ENCODE results near the gene RAB4A. TPM values are rescaled to one million over a fixed set of nuclear protein-coding genes. Genes with fewer than 3 reads are reported as not detected.

The RAB4A gene
- total RNA-seq, 1 donor from 2014 or later = 44.1 TPM

DNA sequence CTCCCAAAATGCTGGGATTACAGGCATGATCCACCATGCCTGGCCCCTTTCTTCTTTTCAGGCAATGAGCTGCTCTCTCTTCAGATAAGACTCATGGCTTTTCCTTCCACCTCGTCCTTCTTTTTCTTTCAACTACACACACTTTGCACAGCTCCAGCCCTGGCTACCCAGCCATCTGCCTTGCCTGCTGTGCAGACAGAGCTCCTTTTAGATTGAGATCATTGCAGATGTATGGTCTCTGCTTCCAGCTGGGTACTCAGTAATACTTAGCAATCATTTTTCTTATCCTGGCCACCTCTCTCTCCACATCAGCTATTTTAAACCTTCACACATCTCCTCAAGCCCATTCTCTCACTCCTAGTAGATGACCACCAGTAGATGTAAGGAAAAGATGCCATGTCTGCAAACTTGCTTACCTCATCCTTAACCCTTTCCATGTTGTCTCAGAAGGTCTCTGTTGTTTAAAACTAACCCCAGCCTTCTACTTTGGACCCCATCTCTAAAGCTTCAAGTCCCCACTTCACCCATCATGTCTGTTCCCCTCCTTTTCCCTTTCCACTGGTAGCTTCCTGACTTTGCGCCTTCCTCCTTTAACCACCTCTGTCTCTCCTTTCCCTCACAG is 7.3 kb downstream of the RAB4A start:
- no peak overlapping the region for H3K27ac ChIP-seq

DNA sequence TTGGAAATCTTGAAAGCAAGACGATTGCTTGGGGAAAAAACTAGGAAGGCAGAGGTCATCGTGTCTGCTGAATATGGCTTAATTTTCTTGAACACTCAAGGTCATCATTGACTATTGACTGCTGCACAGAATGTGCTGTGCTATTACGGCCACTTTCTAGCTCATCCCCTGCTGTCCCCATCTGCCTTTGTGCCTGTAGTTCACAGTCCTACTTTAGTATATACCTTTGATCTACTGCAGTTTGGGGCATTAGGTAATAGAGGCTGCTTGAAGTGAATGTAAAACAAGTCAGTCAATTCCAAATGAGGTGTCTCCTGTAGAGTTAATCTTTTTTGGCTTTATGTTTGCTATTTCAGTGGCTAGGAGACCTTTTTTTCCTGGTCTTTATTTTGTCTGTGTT is 8.3 kb downstream of the RAB4A start:
- TF ChIP-seq, protein P1, sequence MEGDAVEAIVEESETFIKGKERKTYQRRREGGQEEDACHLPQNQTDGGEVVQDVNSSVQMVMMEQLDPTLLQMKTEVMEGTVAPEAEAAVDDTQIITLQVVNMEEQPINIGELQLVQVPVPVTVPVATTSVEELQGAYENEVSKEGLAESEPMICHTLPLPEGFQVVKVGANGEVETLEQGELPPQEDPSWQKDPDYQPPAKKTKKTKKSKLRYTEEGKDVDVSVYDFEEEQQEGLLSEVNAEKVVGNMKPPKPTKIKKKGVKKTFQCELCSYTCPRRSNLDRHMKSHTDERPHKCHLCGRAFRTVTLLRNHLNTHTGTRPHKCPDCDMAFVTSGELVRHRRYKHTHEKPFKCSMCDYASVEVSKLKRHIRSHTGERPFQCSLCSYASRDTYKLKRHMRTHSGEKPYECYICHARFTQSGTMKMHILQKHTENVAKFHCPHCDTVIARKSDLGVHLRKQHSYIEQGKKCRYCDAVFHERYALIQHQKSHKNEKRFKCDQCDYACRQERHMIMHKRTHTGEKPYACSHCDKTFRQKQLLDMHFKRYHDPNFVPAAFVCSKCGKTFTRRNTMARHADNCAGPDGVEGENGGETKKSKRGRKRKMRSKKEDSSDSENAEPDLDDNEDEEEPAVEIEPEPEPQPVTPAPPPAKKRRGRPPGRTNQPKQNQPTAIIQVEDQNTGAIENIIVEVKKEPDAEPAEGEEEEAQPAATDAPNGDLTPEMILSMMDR (IDR thresholded peaks at IDR 0.05) = no peak
- TF ChIP-seq EZH2phosphoT487 (IDR thresholded peaks at IDR 0.05) (no peak), EZH2 (IDR thresholded peaks at IDR 0.05) (no peak)
- no peak overlapping the region for H3K27ac ChIP-seq
- no peaks in the 10 kb centered on the region for H3K27me3 Mint-ChIP-seq (ENCODE audit: insufficient read depth, low read depth)
- H3K36me3 Mint-ChIP-seq = peaks cover 14% of the 10 kb centered on the region
- no peak overlapping the region for H3K9ac ChIP-seq
- H3K4me1 ChIP-seq = no peaks in the 10 kb centered on the region
- no peak overlapping the region for H2AFZ ChIP-seq (replicated peaks)
- H4K20me1 ChIP-seq (ENCODE audit: low read depth) = peaks cover 85% of the 10 kb centered on the region
- H3K9me3 Mint-ChIP-seq = peaks cover 5% of the 10 kb centered on the region
- no peak overlapping the region for H3K27ac Mint-ChIP-seq
- H3K4me2 ChIP-seq = no peak overlapping the region
- no peak overlapping the region for H3K4me3 Mint-ChIP-seq
- no peak overlapping the region for H3K4me3 ChIP-seq
- no peak for DNase-seq (ENCODE audit: low spot score)
- H3K79me2 ChIP-seq (ENCODE audit: low read depth) = peaks cover 87% of the 10 kb centered on the region
- peaks cover 6% of the 10 kb centered on the region for H3K4me1 Mint-ChIP-seq
- no peaks in the 10 kb centered on the region for H3K36me3 ChIP-seq
- no peaks in the 10 kb centered on the region for H3K27me3 ChIP-seq
- no peaks in the 10 kb centered on the region for H3F3A ChIP-seq (ENCODE audit: low read depth)
- no peaks in the 10 kb centered on the region for H3K9me3 ChIP-seq (ENCODE audit: low read depth)

More for the DNA sequence above, 7.3 kb downstream of the RAB4A start:
- no peak overlapping the region for H2AFZ ChIP-seq (replicated peaks)
- no peak for TF ChIP-seq EZH2 (IDR thresholded peaks at IDR 0.05)
- TF ChIP-seq EZH2phosphoT487 (IDR thresholded peaks at IDR 0.05) = no peak
- TF ChIP-seq, protein P1 (IDR thresholded peaks at IDR 0.05) = no peak
- no peaks in the 10 kb centered on the region for H3K27me3 Mint-ChIP-seq (ENCODE audit: insufficient read depth, low read depth)
- no peak overlapping the region for H3K4me3 Mint-ChIP-seq
- H3K36me3 ChIP-seq = no peaks in the 10 kb centered on the region
- H3K79me2 ChIP-seq (ENCODE audit: low read depth) = peaks cover 89% of the 10 kb centered on the region
- peaks cover 91% of the 10 kb centered on the region for H4K20me1 ChIP-seq (ENCODE audit: low read depth)
- peaks cover 7% of the 10 kb centered on the region for H3K4me1 Mint-ChIP-seq
- H3K9me3 ChIP-seq (ENCODE audit: low read depth) = no peaks in the 10 kb centered on the region
- H3F3A ChIP-seq (ENCODE audit: low read depth) = no peaks in the 10 kb centered on the region
- no peak overlapping the region for H3K9ac ChIP-seq
- peaks cover 5% of the 10 kb centered on the region for H3K9me3 Mint-ChIP-seq
- H3K27ac Mint-ChIP-seq = no peak overlapping the region
- H3K27me3 ChIP-seq = no peaks in the 10 kb centered on the region
- H3K4me3 ChIP-seq = no peak overlapping the region
- no peak for DNase-seq (ENCODE audit: low spot score)
- H3K36me3 Mint-ChIP-seq = peaks cover 13% of the 10 kb centered on the region
- peaks cover under 1% of the 10 kb centered on the region for H3K4me1 ChIP-seq
- H3K4me2 ChIP-seq = no peak overlapping the region

DNA sequence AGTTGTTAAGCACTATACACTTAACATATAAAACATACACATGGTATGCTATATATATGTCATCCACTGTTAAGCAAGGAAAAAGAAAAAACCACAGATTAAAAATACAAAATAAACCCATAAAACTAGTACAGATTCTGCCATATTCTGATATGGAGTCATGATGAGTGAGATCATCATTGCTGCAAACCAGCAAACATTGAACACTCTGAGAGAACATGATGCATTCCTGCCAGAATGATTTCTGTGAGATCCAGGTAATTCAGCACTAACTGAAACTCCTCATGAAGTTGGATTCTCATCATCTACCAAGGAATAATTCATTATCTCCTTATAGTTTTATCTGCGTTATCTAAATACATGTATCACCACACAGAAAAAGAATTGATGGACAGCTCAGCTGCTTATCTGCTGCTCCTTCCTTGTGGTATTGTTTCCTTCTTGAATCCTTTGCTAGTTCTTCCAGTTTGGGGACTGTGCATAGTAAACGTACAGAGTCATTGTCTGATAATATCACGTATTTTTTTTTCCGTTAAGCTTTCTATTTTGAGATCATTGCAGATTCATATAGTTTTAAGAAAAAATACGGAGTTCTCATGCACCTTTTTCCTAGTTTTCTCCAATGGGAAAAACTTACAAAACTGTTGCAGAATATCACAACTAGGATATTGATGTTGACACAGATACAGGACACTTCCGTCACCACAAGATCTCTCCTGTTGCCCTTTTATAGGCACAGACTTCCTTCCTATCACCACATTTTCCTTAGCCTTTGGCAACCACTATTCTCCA is 9.3 kb downstream of the RAB4A start:
- Mint-ChIP-seq H3K9me3 (peaks cover 5% of the 10 kb centered on the region), H3K4me1 (peaks cover 5% of the 10 kb centered on the region), H3K4me3 (no peak overlapping the region), H3K27ac (no peak overlapping the region), H3K27me3 (ENCODE audit: insufficient read depth, low read depth) (no peaks in the 10 kb centered on the region), H3K36me3 (peaks cover 14% of the 10 kb centered on the region)
- H3K27me3 ChIP-seq = no peaks in the 10 kb centered on the region
- no peaks in the 10 kb centered on the region for H3K36me3 ChIP-seq
- no peak overlapping the region for H2AFZ ChIP-seq (replicated peaks)
- H3F3A ChIP-seq (ENCODE audit: low read depth) = no peaks in the 10 kb centered on the region
- no peak overlapping the region for H3K4me3 ChIP-seq
- no peak for DNase-seq (ENCODE audit: low spot score)
- H3K79me2 ChIP-seq (ENCODE audit: low read depth) = peaks cover 87% of the 10 kb centered on the region
- no peaks in the 10 kb centered on the region for H3K4me1 ChIP-seq
- H4K20me1 ChIP-seq (ENCODE audit: low read depth) = peaks cover 86% of the 10 kb centered on the region
- no peak overlapping the region for H3K9ac ChIP-seq
- no peak for TF ChIP-seq EZH2phosphoT487 (IDR thresholded peaks at IDR 0.05)
- no peak for TF ChIP-seq EZH2 (IDR thresholded peaks at IDR 0.05)
- TF ChIP-seq, protein P1 (IDR thresholded peaks at IDR 0.05) = no peak
- no peak overlapping the region for H3K27ac ChIP-seq
- no peaks in the 10 kb centered on the region for H3K9me3 ChIP-seq (ENCODE audit: low read depth)
- no peak overlapping the region for H3K4me2 ChIP-seq
